Fibroblast of lung (primary cell): ENCODE measurements around the gene EGFL8. TPM values are rescaled to one million over a fixed set of nuclear protein-coding genes. Genes with fewer than 3 reads are reported as not detected.
"Not testable (repeated sequence)": the region's sequence is repeated elsewhere in the genome, so short reads cannot be mapped to it uniquely, and the experiment has no call there.

Experiments
- DNase-seq, 2 donors: peaks; one replicate each; pipeline versions ENCODE4 v3.0.0 to v3.0.0-alpha.2; 2010; ENCODE audit warnings: low read depth in 2 of 2
- H2AFZ ChIP-seq: 2 replicates; pipeline ENCODE4 v1.5.1; 2012; ENCODE audit warnings: low read length, control low read depth, inconsistent platforms
- H3K27ac ChIP-seq: 2 replicates; pipeline ENCODE4 v1.5.1; 2011; ENCODE audit warnings: low read length, control low read depth; ENCODE audit not compliant: insufficient read depth
- H3K27me3 ChIP-seq: 2 replicates; pipeline ENCODE4 v1.5.1; 2011; ENCODE audit warnings: mild to moderate bottlenecking, low read length; ENCODE audit not compliant: control insufficient read depth, insufficient read depth
- H3K36me3 ChIP-seq: 2 replicates; pipeline ENCODE4 v1.5.1; 2011; ENCODE audit warnings: low read length; ENCODE audit not compliant: control insufficient read depth, insufficient read depth
- H3K4me1 ChIP-seq: 2 replicates; pipeline ENCODE4 v1.5.1; 2011; ENCODE audit warnings: low read length; ENCODE audit not compliant: control insufficient read depth, insufficient read depth; ENCODE audit errors: extremely low read depth
- H3K4me2 ChIP-seq: 2 replicates; pipeline ENCODE4 v1.5.1; 2011; ENCODE audit warnings: low read length, control low read depth; ENCODE audit not compliant: insufficient read depth; ENCODE audit errors: extremely low read depth
- H3K4me3 ChIP-seq, 4 experiments: fragments of 200-600 bp in 1 of 4; sonication (generic) in 1 of 4; replicated peaks in 1 of 4; 2 replicates each; pipeline ENCODE4 v1.5.1; 2011 to 2016; ENCODE audit warnings: low read length in 4 of 4, low read depth in 3 of 4, mild to moderate bottlenecking in 3 of 4, control low read depth in 2 of 4, inconsistent platforms in 1 of 4, mixed read lengths in 1 of 4; ENCODE audit not compliant: insufficient read depth in 1 of 4; ENCODE audit errors: control extremely low read depth in 1 of 4
- H3K79me2 ChIP-seq: 2 replicates; pipeline ENCODE4 v1.5.1; 2012; ENCODE audit warnings: mild to moderate bottlenecking, low read length, inconsistent platforms; ENCODE audit not compliant: control insufficient read depth, insufficient read depth
- H3K9ac ChIP-seq: 2 replicates; pipeline ENCODE4 v1.5.1; 2011; ENCODE audit warnings: mild to moderate bottlenecking, low read length, control low read depth; ENCODE audit not compliant: insufficient read depth
- H3K9me3 ChIP-seq: 2 replicates; pipeline ENCODE4 v1.5.1; 2012; ENCODE audit warnings: low read depth, low read length; ENCODE audit not compliant: control insufficient read depth, insufficient read depth
- H4K20me1 ChIP-seq: 2 replicates; pipeline ENCODE4 v1.5.1; 2011; ENCODE audit warnings: low read length; ENCODE audit not compliant: control insufficient read depth, insufficient read depth; ENCODE audit errors: extremely low read depth
- EZH2 ChIP-seq: IDR thresholded peaks from 2 replicates; pipeline ENCODE4 v1.5.1; 2012; ENCODE audit warnings: low read length, control low read depth, mild to moderate bottlenecking; ENCODE audit errors: missing control alignments
- polyA plus RNA-seq, 2 donors: library from polyadenylated mRNA; depleted of rRNA in 1 of 2; stranded (reverse) in 1 of 2; unstranded in 1 of 2; fragments of >200 nt; gene quantifications; 2 replicates each; pipeline ENCODE4 v1.2.1, GENCODE V29; 2011 to 2012; ENCODE audit warnings: missing spikeins in 1 of 2
- total RNA-seq: library from RNA; depleted of rRNA; stranded (reverse); fragments of >200 nt; gene quantifications from 2 replicates; pipeline ENCODE4 v1.2.1, GENCODE V29; 2014
- TF ChIP-seq, protein P1 (sequence below), 2 donors: IDR thresholded peaks in 1 of 2; conservative IDR thresholded peaks in 1 of 2; 1 replicate in 1 of 2; 2 replicates in 1 of 2; pipeline ENCODE4 v1.5.1; 2011 to 2012; ENCODE audit warnings: low read length in 2 of 2, control low read depth in 1 of 2, inconsistent platforms in 1 of 2, low read depth in 1 of 2, mild to moderate bottlenecking in 1 of 2

Gene EGFL8
- total and polyA plus RNA-seq, 2 donors (not counting 1 experiment from before 2014, with no cell fraction given): 0.99 to 2.3 TPM

DNA sequence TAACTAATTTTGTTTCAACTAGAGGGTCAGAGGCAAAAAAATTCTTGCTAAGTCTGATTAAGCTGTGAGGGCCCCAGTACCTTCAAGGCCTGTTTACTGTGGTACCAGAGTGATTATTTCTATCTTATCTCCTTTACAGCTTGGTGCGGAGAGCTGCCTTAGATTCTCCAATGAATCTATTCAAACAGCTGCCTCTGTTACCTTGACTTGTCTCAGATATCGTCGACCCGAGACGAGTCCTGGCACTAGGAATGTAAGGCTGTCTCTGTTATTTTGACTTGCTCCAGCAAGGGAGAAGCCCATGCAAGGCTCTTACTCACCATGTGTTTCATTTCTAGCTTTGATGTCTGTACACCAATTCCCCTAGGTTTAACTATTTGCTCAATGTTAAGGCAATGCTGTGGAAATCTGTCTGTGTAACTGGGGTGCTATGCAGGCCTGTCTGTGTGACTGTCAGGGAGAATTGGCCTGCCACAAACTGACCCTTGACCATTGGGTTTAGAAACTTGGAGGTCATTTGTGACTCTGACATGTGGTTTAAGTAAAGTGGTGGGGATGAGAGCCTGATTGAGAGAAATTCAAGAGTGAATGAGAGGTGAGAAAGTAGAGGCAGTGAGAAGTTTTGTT is 23.9 kb upstream of the EGFL8 start:
- H3K4me1 ChIP-seq: no peaks in the 10 kb centered on the region
- DNase-seq: no peak
- H3K9me3 ChIP-seq: no peaks in the 10 kb centered on the region
- H3K27me3 ChIP-seq: no peaks in the 10 kb centered on the region
- no peaks in the 10 kb centered on the region for H3K79me2 ChIP-seq
- H3K9ac ChIP-seq: no peak overlapping the region
- no peak overlapping the region for H3K4me3 ChIP-seq
- TF ChIP-seq EZH2: no peak
- TF ChIP-seq, protein P1, sequence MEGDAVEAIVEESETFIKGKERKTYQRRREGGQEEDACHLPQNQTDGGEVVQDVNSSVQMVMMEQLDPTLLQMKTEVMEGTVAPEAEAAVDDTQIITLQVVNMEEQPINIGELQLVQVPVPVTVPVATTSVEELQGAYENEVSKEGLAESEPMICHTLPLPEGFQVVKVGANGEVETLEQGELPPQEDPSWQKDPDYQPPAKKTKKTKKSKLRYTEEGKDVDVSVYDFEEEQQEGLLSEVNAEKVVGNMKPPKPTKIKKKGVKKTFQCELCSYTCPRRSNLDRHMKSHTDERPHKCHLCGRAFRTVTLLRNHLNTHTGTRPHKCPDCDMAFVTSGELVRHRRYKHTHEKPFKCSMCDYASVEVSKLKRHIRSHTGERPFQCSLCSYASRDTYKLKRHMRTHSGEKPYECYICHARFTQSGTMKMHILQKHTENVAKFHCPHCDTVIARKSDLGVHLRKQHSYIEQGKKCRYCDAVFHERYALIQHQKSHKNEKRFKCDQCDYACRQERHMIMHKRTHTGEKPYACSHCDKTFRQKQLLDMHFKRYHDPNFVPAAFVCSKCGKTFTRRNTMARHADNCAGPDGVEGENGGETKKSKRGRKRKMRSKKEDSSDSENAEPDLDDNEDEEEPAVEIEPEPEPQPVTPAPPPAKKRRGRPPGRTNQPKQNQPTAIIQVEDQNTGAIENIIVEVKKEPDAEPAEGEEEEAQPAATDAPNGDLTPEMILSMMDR (conservative IDR thresholded peaks at IDR 0.05 in 1 of 2, IDR thresholded peaks at IDR 0.05 in 1 of 2; ENCODE audit: low read depth in 1 of 2, low read length in 2 of 2): no peak
- H3K4me2 ChIP-seq: no peak overlapping the region
- H4K20me1 ChIP-seq: no peaks in the 10 kb centered on the region
- no peak overlapping the region for H2AFZ ChIP-seq
- H3K36me3 ChIP-seq: no peaks in the 10 kb centered on the region
- H3K27ac ChIP-seq: no peak overlapping the region

DNA sequence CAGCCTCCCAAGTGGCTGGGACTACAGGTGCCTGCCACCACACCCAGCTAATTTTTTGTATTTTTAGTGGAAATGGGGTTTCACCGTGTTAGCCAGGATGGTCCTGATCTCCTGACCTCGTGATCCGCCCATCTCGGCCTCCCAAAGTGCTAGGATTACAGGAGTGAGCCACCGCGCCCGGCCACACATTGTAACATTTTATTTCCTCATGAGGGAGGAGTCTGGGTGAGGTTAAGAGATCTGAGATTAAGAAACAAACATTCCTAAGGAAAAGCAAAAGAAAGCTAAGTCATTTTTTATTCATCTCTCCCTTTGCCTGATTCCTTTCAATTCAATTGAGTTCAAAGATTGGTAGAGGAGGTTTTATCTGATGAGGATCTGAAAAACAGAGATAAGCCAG is 20.2 kb upstream of the EGFL8 start:
- not testable (repeated sequence) for H3K9ac ChIP-seq, H3K27ac ChIP-seq, H3K4me3 ChIP-seq, H3K27me3 ChIP-seq, H3K79me2 ChIP-seq, H3K36me3 ChIP-seq, H3K4me2 ChIP-seq, H3K4me1 ChIP-seq, DNase-seq, H2AFZ ChIP-seq, H3K9me3 ChIP-seq, H4K20me1 ChIP-seq

DNA sequence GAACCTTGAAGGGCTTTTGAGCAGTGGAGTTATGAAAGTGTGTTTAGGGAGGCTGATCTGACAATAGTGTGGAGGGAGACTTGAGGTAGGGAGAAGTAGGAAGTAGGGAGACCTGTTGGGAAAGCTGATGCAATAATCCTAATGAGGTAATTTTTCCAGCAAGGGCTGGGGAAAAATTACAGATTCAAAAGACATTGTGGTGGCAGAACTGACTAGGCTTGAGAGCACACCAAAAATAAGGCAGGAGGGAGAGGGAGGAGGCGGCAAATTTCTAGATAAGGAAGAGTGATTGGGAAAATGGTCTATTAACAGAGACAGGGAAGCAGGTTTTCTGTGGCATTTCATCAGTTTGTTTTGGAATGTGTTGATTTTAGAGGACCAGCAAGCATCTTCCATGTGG is 18.1 kb upstream of the EGFL8 start:
- TF ChIP-seq EZH2: no peak
- TF ChIP-seq, protein P1 (conservative IDR thresholded peaks at IDR 0.05 in 1 of 2, IDR thresholded peaks at IDR 0.05 in 1 of 2; ENCODE audit: low read depth in 1 of 2, low read length in 2 of 2): no peak
- no peaks in the 10 kb centered on the region for H4K20me1 ChIP-seq
- no peak overlapping the region for H3K4me2 ChIP-seq
- H3K36me3 ChIP-seq: no peaks in the 10 kb centered on the region
- H2AFZ ChIP-seq: no peak overlapping the region
- no peak overlapping the region for H3K27ac ChIP-seq
- no peaks in the 10 kb centered on the region for H3K79me2 ChIP-seq
- H3K4me1 ChIP-seq: no peaks in the 10 kb centered on the region
- no peak overlapping the region for H3K4me3 ChIP-seq
- H3K9ac ChIP-seq: no peak overlapping the region
- no peak for DNase-seq
- H3K27me3 ChIP-seq: no peaks in the 10 kb centered on the region
- H3K9me3 ChIP-seq: no peaks in the 10 kb centered on the region
